Measurements from ENCODE around the gene IGF1R. TPM values are rescaled to one million over a fixed set of nuclear protein-coding genes. Genes with fewer than 3 reads are reported as not detected.

The IGF1R gene
- total RNA-seq, 1 experiment from 2014 or later, result 51.6 TPM

DNA sequence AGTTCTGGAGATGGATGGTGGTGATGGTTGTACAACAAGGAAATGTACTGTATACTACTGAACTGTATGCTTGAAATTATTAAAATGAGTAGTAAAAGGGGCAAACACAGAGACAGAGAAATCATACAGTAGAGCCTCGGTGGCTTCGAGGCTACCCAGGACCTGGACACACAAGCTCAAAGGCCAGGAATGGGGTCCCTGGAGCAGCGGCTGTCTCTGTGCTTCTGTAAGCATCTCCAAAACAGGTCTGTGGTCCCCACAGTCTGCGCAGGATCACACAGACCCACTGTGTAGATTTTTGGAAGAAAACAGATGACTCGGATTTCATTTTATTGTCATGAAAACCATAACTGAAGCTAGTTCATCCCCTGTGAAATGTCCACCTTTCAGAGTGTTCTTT lies 319.6 kb downstream of the IGF1R start:
- DNase-seq, result no peak

DNA sequence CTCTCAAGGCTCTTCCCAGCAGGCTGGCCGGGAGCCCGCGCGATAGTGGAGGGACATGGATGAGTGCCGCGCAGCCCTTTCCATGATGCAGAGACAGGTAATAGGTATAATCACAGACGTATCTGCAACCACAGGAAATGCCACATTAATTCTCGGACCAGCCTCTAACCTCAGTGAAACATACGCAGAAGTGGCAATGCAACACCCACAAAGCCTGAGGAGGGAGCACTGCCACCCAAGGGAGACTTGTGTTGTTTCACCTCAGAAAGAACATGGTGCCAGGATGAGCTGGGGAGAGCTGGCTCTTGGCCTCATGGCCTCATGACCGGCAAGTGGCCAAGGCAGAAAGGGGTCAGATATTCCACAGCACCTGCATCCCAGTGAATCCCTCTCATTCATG lies 320.2 kb downstream of the IGF1R start:
- H3K27me3 Mint-ChIP-seq (ENCODE audit: insufficient read depth, unreplicated experiment), result peaks cover 2% of the 10 kb centered on the region
- no peak overlapping the region for H3K27ac Mint-ChIP-seq (ENCODE audit: unreplicated experiment)
- H3K4me3 Mint-ChIP-seq (ENCODE audit: unreplicated experiment), result no peak overlapping the region
- ChIA-PET POLR2A (no interaction called here), CTCF (no interaction called here)
- H3K9me3 Mint-ChIP-seq (ENCODE audit: unreplicated experiment), result no peaks in the 10 kb centered on the region
- TF ChIP-seq, protein P1, sequence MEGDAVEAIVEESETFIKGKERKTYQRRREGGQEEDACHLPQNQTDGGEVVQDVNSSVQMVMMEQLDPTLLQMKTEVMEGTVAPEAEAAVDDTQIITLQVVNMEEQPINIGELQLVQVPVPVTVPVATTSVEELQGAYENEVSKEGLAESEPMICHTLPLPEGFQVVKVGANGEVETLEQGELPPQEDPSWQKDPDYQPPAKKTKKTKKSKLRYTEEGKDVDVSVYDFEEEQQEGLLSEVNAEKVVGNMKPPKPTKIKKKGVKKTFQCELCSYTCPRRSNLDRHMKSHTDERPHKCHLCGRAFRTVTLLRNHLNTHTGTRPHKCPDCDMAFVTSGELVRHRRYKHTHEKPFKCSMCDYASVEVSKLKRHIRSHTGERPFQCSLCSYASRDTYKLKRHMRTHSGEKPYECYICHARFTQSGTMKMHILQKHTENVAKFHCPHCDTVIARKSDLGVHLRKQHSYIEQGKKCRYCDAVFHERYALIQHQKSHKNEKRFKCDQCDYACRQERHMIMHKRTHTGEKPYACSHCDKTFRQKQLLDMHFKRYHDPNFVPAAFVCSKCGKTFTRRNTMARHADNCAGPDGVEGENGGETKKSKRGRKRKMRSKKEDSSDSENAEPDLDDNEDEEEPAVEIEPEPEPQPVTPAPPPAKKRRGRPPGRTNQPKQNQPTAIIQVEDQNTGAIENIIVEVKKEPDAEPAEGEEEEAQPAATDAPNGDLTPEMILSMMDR (IDR thresholded peaks at IDR 0.05; ENCODE audit: insufficient read depth in 1 of 2, low read depth in 1 of 2, low read length in 1 of 2, severe bottlenecking in 1 of 2, unreplicated experiment in 1 of 2), result no peak
- intact Hi-C loops (cut with micrococcal nuclease; ENCODE audit: unreplicated experiment), result no loop called here
- no peaks in the 10 kb centered on the region for H3K9me3 ChIP-seq
- no peak overlapping the region for H3K4me3 ChIP-seq (ENCODE audit: low read depth, low read length)
- BruUV-seq (replicated peaks), result no TSS peak
- DNase-seq, result no peak
- H3K4me1 Mint-ChIP-seq (ENCODE audit: low read depth, unreplicated experiment), result no peaks in the 10 kb centered on the region
- H3K27me3 ChIP-seq (replicated peaks; ENCODE audit: control insufficient read depth, insufficient read depth, low read length), result no peaks in the 10 kb centered on the region
- no peaks in the 10 kb centered on the region for H3K4me1 ChIP-seq
- H3K36me3 ChIP-seq (ENCODE audit: control insufficient read depth, insufficient read depth, low read length), result no peaks in the 10 kb centered on the region
- H3K36me3 Mint-ChIP-seq (ENCODE audit: insufficient read depth, unreplicated experiment), result no peaks in the 10 kb centered on the region

More for the DNA sequence above, 319.6 kb downstream of the IGF1R start:
- Histone ChIP-seq H3K27me3 (replicated peaks; ENCODE audit: control insufficient read depth, insufficient read depth, low read length) (no peaks in the 10 kb centered on the region), H3K4me3 (ENCODE audit: low read depth, low read length) (no peak overlapping the region), H3K4me1 (no peaks in the 10 kb centered on the region), H3K9me3 (no peaks in the 10 kb centered on the region), H3K36me3 (ENCODE audit: control insufficient read depth, insufficient read depth, low read length) (no peaks in the 10 kb centered on the region)
- intact Hi-C loops (cut with micrococcal nuclease; ENCODE audit: unreplicated experiment), result no loop called here
- POLR2A ChIA-PET, result no interaction called here
- TF ChIP-seq, protein P1 (IDR thresholded peaks at IDR 0.05; ENCODE audit: insufficient read depth in 1 of 2, low read depth in 1 of 2, low read length in 1 of 2, severe bottlenecking in 1 of 2, unreplicated experiment in 1 of 2), result no peak
- CTCF ChIA-PET, result no interaction called here
- Mint-ChIP-seq H3K27me3 (ENCODE audit: insufficient read depth, unreplicated experiment) (peaks cover under 1% of the 10 kb centered on the region), H3K27ac (ENCODE audit: unreplicated experiment) (no peak overlapping the region), H3K4me1 (ENCODE audit: low read depth, unreplicated experiment) (no peaks in the 10 kb centered on the region), H3K9me3 (ENCODE audit: unreplicated experiment) (no peaks in the 10 kb centered on the region), H3K36me3 (ENCODE audit: insufficient read depth, unreplicated experiment) (peaks cover 1% of the 10 kb centered on the region), H3K4me3 (ENCODE audit: unreplicated experiment) (no peak overlapping the region)
- BruUV-seq (replicated peaks), result no TSS peak

DNA sequence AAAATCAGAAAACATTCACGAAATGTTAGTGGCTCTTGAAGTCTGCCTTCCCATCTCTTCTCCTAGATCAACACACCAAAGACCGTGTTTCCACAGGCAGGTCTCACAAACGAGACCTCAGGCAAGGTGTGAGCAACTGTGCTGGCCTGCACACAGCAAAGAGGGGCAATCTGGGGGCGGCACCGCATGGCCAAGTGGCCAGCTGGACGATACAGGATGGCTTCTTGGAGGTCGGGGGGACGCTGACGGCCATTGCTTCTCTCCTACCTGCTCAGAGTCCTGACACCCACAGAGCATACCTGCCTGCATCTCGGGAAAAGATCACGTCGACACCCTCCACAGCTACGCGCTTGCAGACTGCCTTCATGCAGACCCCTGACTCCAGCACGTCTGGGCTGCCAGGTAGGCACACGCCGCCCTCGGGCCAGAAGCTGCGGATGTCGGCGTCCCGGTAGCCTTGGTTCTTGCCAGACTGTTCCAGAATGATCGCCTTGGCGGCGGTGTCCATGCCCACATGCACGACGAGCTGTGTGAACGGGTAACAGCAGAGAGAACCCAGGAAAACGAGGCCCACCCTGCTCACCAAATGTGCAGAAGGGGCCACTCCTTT lies 320.9 kb downstream of the IGF1R start:
- no peaks in the 10 kb centered on the region for H3K36me3 Mint-ChIP-seq (ENCODE audit: insufficient read depth, unreplicated experiment)
- H3K4me3 Mint-ChIP-seq (ENCODE audit: unreplicated experiment), result no peak overlapping the region
- no TSS peak for BruUV-seq (replicated peaks)
- Histone ChIP-seq H3K36me3 (ENCODE audit: control insufficient read depth, insufficient read depth, low read length) (no peaks in the 10 kb centered on the region), H3K4me3 (ENCODE audit: low read depth, low read length) (no peak overlapping the region), H3K9me3 (no peaks in the 10 kb centered on the region), H3K27me3 (replicated peaks; ENCODE audit: control insufficient read depth, insufficient read depth, low read length) (no peaks in the 10 kb centered on the region), H3K4me1 (no peaks in the 10 kb centered on the region)
- no peaks in the 10 kb centered on the region for H3K9me3 Mint-ChIP-seq (ENCODE audit: unreplicated experiment)
- POLR2A ChIA-PET, result no interaction called here
- no peaks in the 10 kb centered on the region for H3K4me1 Mint-ChIP-seq (ENCODE audit: low read depth, unreplicated experiment)
- CTCF ChIA-PET, result no interaction called here
- no peak for DNase-seq
- H3K27me3 Mint-ChIP-seq (ENCODE audit: insufficient read depth, unreplicated experiment), result peaks cover 2% of the 10 kb centered on the region
- TF ChIP-seq, protein P1 (IDR thresholded peaks at IDR 0.05; ENCODE audit: insufficient read depth in 1 of 2, low read depth in 1 of 2, low read length in 1 of 2, severe bottlenecking in 1 of 2, unreplicated experiment in 1 of 2), result no peak
- intact Hi-C loops (cut with micrococcal nuclease; ENCODE audit: unreplicated experiment), result no loop called here
- H3K27ac Mint-ChIP-seq (ENCODE audit: unreplicated experiment), result no peak overlapping the region

Data from Caco-2 (cell line).